Prostate gland (tissue), 2 donors: ENCODE results near the gene HOXC5.

ENCODE experiments used
- CTCF ChIP-seq, 4 experiments: fragments of 200-600 bp in 2 of 4; fragments of 450-650 bp in 2 of 4; sonication (generic) in 2 of 4; IDR thresholded peaks; 1 replicate in 3 of 4; 2 replicates in 1 of 4; pipeline ENCODE4 v1.5.1; 2016 to 2019; ENCODE audit warnings: antibody characterized with exemption in 4 of 4, mild to moderate bottlenecking in 2 of 4, moderate library complexity in 2 of 4
- POLR2A ChIP-seq: fragments of 450-650 bp; IDR thresholded peaks from one replicate; pipeline ENCODE4 v1.6.1; 2016; ENCODE audit warnings: antibody characterized with exemption, mild to moderate bottlenecking
- POLR2AphosphoS5 ChIP-seq: sonication (generic); formaldehyde crosslinking; IDR thresholded peaks from one replicate; pipeline ENCODE4 v1.6.1; 2017; ENCODE audit warnings: antibody characterized with exemption

GRCh38 chr12:53985692-53985993 is 47.2 kb upstream of the HOXC5 start:
- TF ChIP-seq CTCF (IDR thresholded peaks at IDR 0.05) (no peak), POLR2AphosphoS5 (no peak), POLR2A (no peak)
